Measurements from ENCODE around the gene NUP42.

The NUP42 gene

GRCh38 chr7:23242321-23242720 lies 60.5 kb downstream of the NUP42 start:
- Histone ChIP-seq H3K36me3 (replicated peaks in 1 of 2; ENCODE audit: control insufficient read depth in 2 of 2, insufficient read depth in 2 of 2, low read length in 2 of 2) (no peaks in the 10 kb centered on the region), H3K14ac (ENCODE audit: low read length) (no peak overlapping the region), H2BK120ac (ENCODE audit: low read depth, low read length) (no peak overlapping the region), H3K4ac (ENCODE audit: low read length) (no peak overlapping the region), H3K9me3 (replicated peaks in 1 of 2; ENCODE audit: control insufficient read depth in 2 of 2, insufficient read depth in 1 of 2, low read depth in 1 of 2, low read length in 2 of 2) (no peaks in the 10 kb centered on the region), H3K27ac (replicated peaks; ENCODE audit: low read length) (no peak overlapping the region), H3K4me2 (ENCODE audit: insufficient read depth, low read length, poor library complexity, severe bottlenecking) (no peak overlapping the region), H3K4me3 (ENCODE audit: low read length in 2 of 2) (no peak overlapping the region), H2AK5ac (ENCODE audit: low read depth, low read length) (no peak overlapping the region), H3K18ac (ENCODE audit: low read length) (no peak overlapping the region), H3K9ac (ENCODE audit: low read depth, low read length, poor library complexity) (no peak overlapping the region), H3K23ac (ENCODE audit: low read depth, low read length, poor library complexity) (no peak overlapping the region), H2BK15ac (ENCODE audit: low read length) (no peak overlapping the region), H2BK5ac (ENCODE audit: low read length) (no peak overlapping the region), H4K91ac (ENCODE audit: low read depth, low read length, poor library complexity) (no peak overlapping the region), H2BK12ac (ENCODE audit: low read length) (no peak overlapping the region), H4K8ac (ENCODE audit: low read depth, low read length) (no peak overlapping the region), H3K27me3 (ENCODE audit: control insufficient read depth in 3 of 3, insufficient read depth in 3 of 3, low read depth in 1 of 3, low read length in 3 of 3) (peaks cover 0 to 29% (median 0%) of the 10 kb centered on the region in 3 experiments), H2AFZ (ENCODE audit: low read length) (no peak overlapping the region), H3K4me1 (ENCODE audit: control insufficient read depth in 2 of 2, insufficient read depth in 1 of 2, low read depth in 1 of 2, low read length in 2 of 2) (peaks cover 0 to 2% of the 10 kb centered on the region in 2 donors), H3K79me1 (ENCODE audit: low read depth, low read length) (no peaks in the 10 kb centered on the region)
- DNase-seq (ENCODE audit: low spot score) = no peak
- no CpG with 5 or more reads among the region's 3 CpGs for WGBS, 2 donors (ENCODE audit: extremely low coverage in 2 of 2, insufficient read length in 2 of 2, insufficient replicate concordance in 1 of 2)

- H3K4me1 ChIP-seq (ENCODE audit: control insufficient read depth in 2 of 2, insufficient read depth in 1 of 2, low read depth in 1 of 2, low read length in 2 of 2) = peaks cover 0 to 6% of the 10 kb centered on the region in 2 donors
- H3K27me3 ChIP-seq (ENCODE audit: control insufficient read depth in 3 of 3, insufficient read depth in 3 of 3, low read depth in 1 of 3, low read length in 3 of 3) = peaks cover 0 to 35% (median 3%) of the 10 kb centered on the region in 3 experiments
- no peak overlapping the region for H3K4me3 ChIP-seq (ENCODE audit: low read length in 2 of 2)
- DNase-seq (ENCODE audit: low spot score) = no peak
- no peak overlapping the region for H4K8ac ChIP-seq (ENCODE audit: low read depth, low read length)
- no peak overlapping the region for H3K27ac ChIP-seq (replicated peaks; ENCODE audit: low read length)
- H3K18ac ChIP-seq (ENCODE audit: low read length) = no peak overlapping the region
- H2BK15ac ChIP-seq (ENCODE audit: low read length) = no peak overlapping the region
- H3K79me1 ChIP-seq (ENCODE audit: low read depth, low read length) = no peaks in the 10 kb centered on the region
- H3K9me3 ChIP-seq (replicated peaks in 1 of 2; ENCODE audit: control insufficient read depth in 2 of 2, insufficient read depth in 1 of 2, low read depth in 1 of 2, low read length in 2 of 2) = no peaks in the 10 kb centered on the region
- H3K4me2 ChIP-seq (ENCODE audit: insufficient read depth, low read length, poor library complexity, severe bottlenecking) = no peak overlapping the region
- H2AK5ac ChIP-seq (ENCODE audit: low read depth, low read length) = no peak overlapping the region
- H3K14ac ChIP-seq (ENCODE audit: low read length) = no peak overlapping the region
- no peak overlapping the region for H2BK12ac ChIP-seq (ENCODE audit: low read length)
- H3K36me3 ChIP-seq (replicated peaks in 1 of 2; ENCODE audit: control insufficient read depth in 2 of 2, insufficient read depth in 2 of 2, low read length in 2 of 2) = no peaks in the 10 kb centered on the region
- no peak overlapping the region for H2AFZ ChIP-seq (ENCODE audit: low read length)
- no peak overlapping the region for H4K91ac ChIP-seq (ENCODE audit: low read depth, low read length, poor library complexity)
- H3K9ac ChIP-seq (ENCODE audit: low read depth, low read length, poor library complexity) = no peak overlapping the region
- no peak overlapping the region for H2BK5ac ChIP-seq (ENCODE audit: low read length)
- no peak overlapping the region for H2BK120ac ChIP-seq (ENCODE audit: low read depth, low read length)
- WGBS, 2 donors (ENCODE audit: extremely low coverage in 2 of 2, insufficient read length in 2 of 2, insufficient replicate concordance in 1 of 2) = no CpG with 5 or more reads among the region's 4 CpGs
- H3K4ac ChIP-seq (ENCODE audit: low read length) = no peak overlapping the region
- no peak overlapping the region for H3K23ac ChIP-seq (ENCODE audit: low read depth, low read length, poor library complexity)
Measured at GRCh38 chr7:23242935-23243334, 61.1 kb downstream of the NUP42 start.

GRCh38 chr7:23246555-23246954 lies 64.7 kb downstream of the NUP42 start, which contains the start of gene GPNMB:
Gene GPNMB (plus strand): TSS chr7:23246775. CDS start chr7:23246858, 83 bp downstream.
- peak within 1 kb of the TSS; percentile 63 for H3K14ac ChIP-seq (ENCODE audit: low read length)
- no peak within 1 kb of the TSS for H4K8ac ChIP-seq (ENCODE audit: low read depth, low read length)
- peak within 1 kb of the TSS; percentile 65 for H2AFZ ChIP-seq (ENCODE audit: low read length)
- WGBS, 2 donors (ENCODE audit: extremely low coverage in 2 of 2, insufficient read length in 2 of 2, insufficient replicate concordance in 1 of 2) = no CpG with 5 or more reads among the region's 7 CpGs
- no peaks in the 10 kb centered on the region for H3K36me3 ChIP-seq (replicated peaks in 1 of 2; ENCODE audit: control insufficient read depth in 2 of 2, insufficient read depth in 2 of 2, low read length in 2 of 2)
- peak within 1 kb of the TSS; percentile 67 for H3K18ac ChIP-seq (ENCODE audit: low read length)
- DNase-seq (ENCODE audit: low spot score) = no peak
- peak within 1 kb of the TSS; percentile 31 for H3K4me2 ChIP-seq (ENCODE audit: insufficient read depth, low read length, poor library complexity, severe bottlenecking)
- H3K23ac ChIP-seq (ENCODE audit: low read depth, low read length, poor library complexity) = no peak within 1 kb of the TSS
- no peaks in the 10 kb centered on the region for H3K9me3 ChIP-seq (replicated peaks in 1 of 2; ENCODE audit: control insufficient read depth in 2 of 2, insufficient read depth in 1 of 2, low read depth in 1 of 2, low read length in 2 of 2)
- H3K27ac ChIP-seq (replicated peaks; ENCODE audit: low read length) = no peak within 1 kb of the TSS
- H3K4ac ChIP-seq (ENCODE audit: low read length) = no peak within 1 kb of the TSS
- H2BK120ac ChIP-seq (ENCODE audit: low read depth, low read length) = no peak within 1 kb of the TSS
- H3K9ac ChIP-seq (ENCODE audit: low read depth, low read length, poor library complexity) = peak within 1 kb of the TSS; percentile 74
- H2BK5ac ChIP-seq (ENCODE audit: low read length) = peak within 1 kb of the TSS; percentile 21
- H2AK5ac ChIP-seq (ENCODE audit: low read depth, low read length) = no peak within 1 kb of the TSS
- no peak within 1 kb of the TSS for H4K91ac ChIP-seq (ENCODE audit: low read depth, low read length, poor library complexity)
- H3K79me1 ChIP-seq (ENCODE audit: low read depth, low read length) = no peaks in the 10 kb centered on the region
- peaks cover 0 to 25% (median 8%) of the 10 kb centered on the region in 3 experiments for H3K27me3 ChIP-seq (ENCODE audit: control insufficient read depth in 3 of 3, insufficient read depth in 3 of 3, low read depth in 1 of 3, low read length in 3 of 3)
- H3K4me1 ChIP-seq (ENCODE audit: control insufficient read depth in 2 of 2, insufficient read depth in 1 of 2, low read depth in 1 of 2, low read length in 2 of 2) = peaks cover 0 to 8% of the 10 kb centered on the region in 2 donors
- no peak within 1 kb of the TSS for H2BK12ac ChIP-seq (ENCODE audit: low read length)
- no peak within 1 kb of the TSS for H3K4me3 ChIP-seq (ENCODE audit: low read length in 2 of 2)
- peak within 1 kb of the TSS; percentile 65 for H2BK15ac ChIP-seq (ENCODE audit: low read length)

- Histone ChIP-seq H3K4me2 (ENCODE audit: insufficient read depth, low read length, poor library complexity, severe bottlenecking) (peak overlapping the region; percentile 19), H2AFZ (ENCODE audit: low read length) (peak overlapping the region; percentile 65), H3K4me3 (ENCODE audit: low read length in 2 of 2) (no peak overlapping the region), H4K91ac (ENCODE audit: low read depth, low read length, poor library complexity) (no peak overlapping the region), H2AK5ac (ENCODE audit: low read depth, low read length) (no peak overlapping the region), H2BK5ac (ENCODE audit: low read length) (peak overlapping the region; percentile 21), H4K8ac (ENCODE audit: low read depth, low read length) (no peak overlapping the region), H3K27me3 (ENCODE audit: control insufficient read depth in 3 of 3, insufficient read depth in 3 of 3, low read depth in 1 of 3, low read length in 3 of 3) (peaks cover 0 to 25% (median 8%) of the 10 kb centered on the region in 3 experiments), H3K4me1 (ENCODE audit: control insufficient read depth in 2 of 2, insufficient read depth in 1 of 2, low read depth in 1 of 2, low read length in 2 of 2) (peaks cover 0 to 8% of the 10 kb centered on the region in 2 donors), H3K9me3 (replicated peaks in 1 of 2; ENCODE audit: control insufficient read depth in 2 of 2, insufficient read depth in 1 of 2, low read depth in 1 of 2, low read length in 2 of 2) (no peaks in the 10 kb centered on the region), H3K79me1 (ENCODE audit: low read depth, low read length) (no peaks in the 10 kb centered on the region), H3K9ac (ENCODE audit: low read depth, low read length, poor library complexity) (no peak overlapping the region), H3K4ac (ENCODE audit: low read length) (no peak overlapping the region), H2BK15ac (ENCODE audit: low read length) (peak overlapping the region; percentile 65), H3K27ac (replicated peaks; ENCODE audit: low read length) (no peak overlapping the region), H3K18ac (ENCODE audit: low read length) (peak overlapping the region; percentile 67), H3K23ac (ENCODE audit: low read depth, low read length, poor library complexity) (no peak overlapping the region), H3K14ac (ENCODE audit: low read length) (no peak overlapping the region), H2BK120ac (ENCODE audit: low read depth, low read length) (no peak overlapping the region), H3K36me3 (replicated peaks in 1 of 2; ENCODE audit: control insufficient read depth in 2 of 2, insufficient read depth in 2 of 2, low read length in 2 of 2) (no peaks in the 10 kb centered on the region), H2BK12ac (ENCODE audit: low read length) (no peak overlapping the region)
- no CpG with 5 or more reads among the region's 6 CpGs for WGBS, 2 donors (ENCODE audit: extremely low coverage in 2 of 2, insufficient read length in 2 of 2, insufficient replicate concordance in 1 of 2)
- DNase-seq (ENCODE audit: low spot score) = no peak
Measured at GRCh38 chr7:23247046-23247602, 65.3 kb downstream of the NUP42 start.

Data from neuronal stem cell (in vitro differentiated cells).